HEK293 (cell line): ENCODE data around the gene SLC5A10.

Experiments
- ZNF133 ChIP-seq: fragments of 450-650 bp; formaldehyde crosslinking; IDR thresholded peaks from 2 replicates; pipeline ENCODE4 v1.5.1; 2016; ENCODE audit warnings: missing biosample characterization, missing genetic modification characterization
- ZNF629 ChIP-seq: fragments of 450-650 bp; formaldehyde crosslinking; IDR thresholded peaks from 2 replicates; pipeline ENCODE4 v1.5.1; 2017; ENCODE audit warnings: missing biosample characterization, missing genetic modification characterization
- TF ChIP-seq, protein P1 (sequence below): fragments of 450-650 bp; formaldehyde crosslinking; IDR thresholded peaks from 2 replicates; pipeline ENCODE4 v1.5.1; 2016; ENCODE audit warnings: missing biosample characterization, missing genetic modification characterization

DNA sequence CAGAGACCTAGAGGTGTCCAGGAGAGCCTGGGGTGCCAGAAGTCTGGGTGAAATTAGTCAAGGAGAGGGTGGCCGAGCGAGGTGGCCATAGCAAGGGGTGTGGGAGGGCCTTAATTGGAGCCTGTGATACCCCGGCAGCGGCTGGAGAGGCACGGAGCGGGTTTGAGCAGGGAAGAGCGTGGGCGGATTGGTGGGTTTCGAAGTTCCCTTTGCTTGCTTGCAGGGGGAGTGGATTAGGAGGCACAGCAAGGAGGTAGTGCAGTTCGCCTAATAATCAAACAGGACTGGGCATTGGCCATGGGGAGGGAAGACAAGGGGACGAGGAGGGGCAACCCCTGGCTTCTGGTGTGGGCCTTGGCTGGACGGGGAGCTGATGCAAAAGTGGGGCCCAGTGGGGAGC, 58.0 kb downstream of the SLC5A10 start:
- TF ChIP-seq ZNF133 (tag by site-specific recombination) (no peak), ZNF629 (tag by site-specific recombination) (no peak)
- TF ChIP-seq, protein P1, sequence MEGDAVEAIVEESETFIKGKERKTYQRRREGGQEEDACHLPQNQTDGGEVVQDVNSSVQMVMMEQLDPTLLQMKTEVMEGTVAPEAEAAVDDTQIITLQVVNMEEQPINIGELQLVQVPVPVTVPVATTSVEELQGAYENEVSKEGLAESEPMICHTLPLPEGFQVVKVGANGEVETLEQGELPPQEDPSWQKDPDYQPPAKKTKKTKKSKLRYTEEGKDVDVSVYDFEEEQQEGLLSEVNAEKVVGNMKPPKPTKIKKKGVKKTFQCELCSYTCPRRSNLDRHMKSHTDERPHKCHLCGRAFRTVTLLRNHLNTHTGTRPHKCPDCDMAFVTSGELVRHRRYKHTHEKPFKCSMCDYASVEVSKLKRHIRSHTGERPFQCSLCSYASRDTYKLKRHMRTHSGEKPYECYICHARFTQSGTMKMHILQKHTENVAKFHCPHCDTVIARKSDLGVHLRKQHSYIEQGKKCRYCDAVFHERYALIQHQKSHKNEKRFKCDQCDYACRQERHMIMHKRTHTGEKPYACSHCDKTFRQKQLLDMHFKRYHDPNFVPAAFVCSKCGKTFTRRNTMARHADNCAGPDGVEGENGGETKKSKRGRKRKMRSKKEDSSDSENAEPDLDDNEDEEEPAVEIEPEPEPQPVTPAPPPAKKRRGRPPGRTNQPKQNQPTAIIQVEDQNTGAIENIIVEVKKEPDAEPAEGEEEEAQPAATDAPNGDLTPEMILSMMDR (tag by site-specific recombination): no peak
